Left ventricle myocardium inferior (tissue), 1 donor: ENCODE results near the gene ACTMAP. TPM values are rescaled to one million over a fixed set of nuclear protein-coding genes. Genes with fewer than 3 reads are reported as not detected.
"Not testable (repeated sequence)": the region's sequence is repeated elsewhere in the genome, so short reads cannot be mapped to it uniquely, and the experiment has no call there.

Experiments
- DNase-seq: peaks from one replicate; pipeline ENCODE4 v3.0.0-alpha.2; 2020
- H3K27ac ChIP-seq: fragments of 200-600 bp; replicated peaks from 2 replicates; pipeline ENCODE4 v1.8.0; 2021
- H3K27me3 ChIP-seq: fragments of 200-600 bp; 2 replicates; pipeline ENCODE4 v1.8.0; 2021; ENCODE audit warnings: low read depth
- H3K36me3 ChIP-seq: fragments of 200-600 bp; 2 replicates; pipeline ENCODE4 v1.8.0; 2021
- H3K4me1 ChIP-seq: fragments of 200-600 bp; 2 replicates; pipeline ENCODE4 v1.8.0; 2021
- H3K4me3 ChIP-seq: fragments of 200-600 bp; 2 replicates; pipeline ENCODE4 v1.8.0; 2021; ENCODE audit warnings: mild to moderate bottlenecking, moderate library complexity
- H3K9me3 ChIP-seq: fragments of 200-600 bp; replicated peaks from 2 replicates; pipeline ENCODE4 v1.8.0; 2021
- intact Hi-C: fragments of 100-400 bp; cut with micrococcal nuclease; formaldehyde crosslinking; loops from one replicate; pipeline ENCODE4 v1.11.0; 2022
- total RNA-seq: library from RNA; stranded (reverse); fragmentation: NEBNext Ultra II Directional; extraction: Animal tissue kit (Norgen Biotek cat#: 25700); gene quantifications from one replicate; pipeline ENCODE4 v1.2.1, GENCODE V29; 2021
- TF ChIP-seq, protein P1 (sequence below): fragments of 200-600 bp; IDR thresholded peaks from 2 replicates; pipeline ENCODE4 v1.8.0; 2021; ENCODE audit warnings: antibody characterized with exemption, mild to moderate bottlenecking, borderline replicate concordance
- donor health status: DM: no; HTN: yes; CAD: no; lungs with severe emphysema.

ACTMAP gene
- total RNA-seq, 1 donor from 2014 or later, result 7.4 TPM

DNA sequence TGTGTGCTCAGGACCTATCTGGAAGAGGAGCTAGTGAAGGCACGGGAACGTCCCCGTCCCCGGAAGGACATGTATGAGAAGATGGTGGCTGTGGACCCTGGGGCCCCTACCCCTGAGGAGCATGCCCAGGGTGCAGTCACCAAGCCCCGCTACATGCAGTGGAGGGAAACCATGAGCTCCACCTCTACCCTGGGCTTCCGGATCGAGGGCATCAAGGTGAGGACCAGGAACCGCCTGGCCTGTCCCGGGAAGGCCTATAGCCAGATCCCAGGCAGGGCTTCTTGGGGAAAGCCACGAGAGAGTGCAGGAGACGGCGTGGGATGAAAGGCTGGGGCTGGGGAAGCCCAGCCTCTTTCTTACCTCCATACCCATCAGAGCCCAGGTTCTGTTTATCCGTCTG lies 17.1 kb downstream of the ACTMAP start:
- peaks cover 15% of the 10 kb centered on the region for H3K4me1 ChIP-seq
- intact Hi-C loops, result no loop called here
- TF ChIP-seq, protein P1, sequence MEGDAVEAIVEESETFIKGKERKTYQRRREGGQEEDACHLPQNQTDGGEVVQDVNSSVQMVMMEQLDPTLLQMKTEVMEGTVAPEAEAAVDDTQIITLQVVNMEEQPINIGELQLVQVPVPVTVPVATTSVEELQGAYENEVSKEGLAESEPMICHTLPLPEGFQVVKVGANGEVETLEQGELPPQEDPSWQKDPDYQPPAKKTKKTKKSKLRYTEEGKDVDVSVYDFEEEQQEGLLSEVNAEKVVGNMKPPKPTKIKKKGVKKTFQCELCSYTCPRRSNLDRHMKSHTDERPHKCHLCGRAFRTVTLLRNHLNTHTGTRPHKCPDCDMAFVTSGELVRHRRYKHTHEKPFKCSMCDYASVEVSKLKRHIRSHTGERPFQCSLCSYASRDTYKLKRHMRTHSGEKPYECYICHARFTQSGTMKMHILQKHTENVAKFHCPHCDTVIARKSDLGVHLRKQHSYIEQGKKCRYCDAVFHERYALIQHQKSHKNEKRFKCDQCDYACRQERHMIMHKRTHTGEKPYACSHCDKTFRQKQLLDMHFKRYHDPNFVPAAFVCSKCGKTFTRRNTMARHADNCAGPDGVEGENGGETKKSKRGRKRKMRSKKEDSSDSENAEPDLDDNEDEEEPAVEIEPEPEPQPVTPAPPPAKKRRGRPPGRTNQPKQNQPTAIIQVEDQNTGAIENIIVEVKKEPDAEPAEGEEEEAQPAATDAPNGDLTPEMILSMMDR, result no peak
- no peaks in the 10 kb centered on the region for H3K9me3 ChIP-seq
- H3K27me3 ChIP-seq, result no peaks in the 10 kb centered on the region
- H3K4me3 ChIP-seq, result no peak overlapping the region
- peaks cover 100% of the 10 kb centered on the region for H3K36me3 ChIP-seq
- no peak for DNase-seq
- H3K27ac ChIP-seq, result no peak overlapping the region

DNA sequence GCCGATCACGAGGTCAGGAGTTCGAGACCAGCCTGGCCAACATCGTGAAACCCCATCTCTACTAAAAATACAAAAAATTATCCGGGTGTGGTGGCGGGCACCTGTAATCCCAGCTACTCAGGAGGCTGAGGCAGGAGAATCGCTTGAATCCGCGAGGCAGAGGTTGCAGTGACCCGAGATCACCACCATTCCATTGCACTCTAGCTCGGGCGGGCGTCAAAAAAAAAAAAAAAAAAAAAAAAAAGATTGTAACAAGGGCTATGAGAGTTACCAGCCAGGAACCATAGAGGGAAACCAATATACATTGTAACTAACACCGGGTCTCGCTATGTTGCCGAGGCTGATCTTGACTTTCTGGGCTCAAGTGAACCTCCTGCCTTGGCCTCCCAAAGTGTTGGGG lies 18.0 kb downstream of the ACTMAP start:
- H3K27ac ChIP-seq, H3K9me3 ChIP-seq, intact Hi-C loops, DNase-seq, H3K4me3 ChIP-seq, H3K27me3 ChIP-seq: not testable (repeated sequence)
- Histone ChIP-seq H3K4me1 (peaks cover 13% of the 10 kb centered on the region), H3K36me3 (peaks cover 100% of the 10 kb centered on the region)

DNA sequence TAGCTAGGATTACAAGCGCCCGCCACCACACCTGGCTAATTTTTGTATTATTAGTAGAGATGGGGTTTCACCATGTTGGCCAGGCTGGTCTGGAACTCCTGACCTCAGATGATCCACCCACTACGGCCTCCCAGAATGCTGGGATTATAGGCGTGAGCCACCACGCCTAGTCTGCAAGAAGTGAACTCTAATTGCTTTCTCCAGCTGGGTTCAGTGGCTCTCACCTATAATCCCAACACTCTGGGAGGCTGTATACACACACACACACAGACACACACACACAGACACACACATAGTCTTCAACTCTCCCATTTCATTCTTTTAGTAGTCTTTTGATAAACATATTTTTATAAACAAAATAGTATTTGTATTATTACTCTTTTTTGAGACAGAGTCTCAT lies 20.2 kb downstream of the ACTMAP start:
- intact Hi-C loops, H3K9me3 ChIP-seq, DNase-seq, H3K27me3 ChIP-seq, H3K4me3 ChIP-seq, H3K27ac ChIP-seq, H3K4me1 ChIP-seq: not testable (repeated sequence)
- H3K36me3 ChIP-seq, result peaks cover 100% of the 10 kb centered on the region

DNA sequence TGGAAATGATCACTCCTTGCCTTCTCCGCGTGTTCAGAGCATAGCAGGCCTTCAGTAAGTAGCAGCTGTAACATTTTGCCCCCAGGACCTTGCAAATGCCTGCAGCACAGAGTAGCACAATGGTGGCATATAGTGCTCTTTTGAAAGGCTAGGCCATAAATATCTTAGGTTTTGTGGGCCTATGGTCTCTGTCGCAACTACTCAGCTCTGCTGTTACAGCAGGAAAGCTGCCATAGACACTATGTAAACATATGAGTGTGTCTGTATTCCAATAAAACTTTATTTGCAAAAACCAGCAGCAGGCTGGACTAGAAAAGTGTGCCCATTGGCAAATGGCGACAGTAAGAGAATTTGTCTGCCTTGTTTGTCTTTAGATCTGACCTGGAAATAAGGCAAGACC lies 24.0 kb downstream of the ACTMAP start:
- Histone ChIP-seq H3K36me3 (peaks cover 89% of the 10 kb centered on the region), H3K27ac (no peak overlapping the region), H3K4me1 (peaks cover 19% of the 10 kb centered on the region), H3K4me3 (no peak overlapping the region), H3K27me3 (no peaks in the 10 kb centered on the region), H3K9me3 (peaks cover 5% of the 10 kb centered on the region)
- intact Hi-C loops, result no loop called here
- TF ChIP-seq, protein P1, result no peak
- DNase-seq, result no peak

DNA sequence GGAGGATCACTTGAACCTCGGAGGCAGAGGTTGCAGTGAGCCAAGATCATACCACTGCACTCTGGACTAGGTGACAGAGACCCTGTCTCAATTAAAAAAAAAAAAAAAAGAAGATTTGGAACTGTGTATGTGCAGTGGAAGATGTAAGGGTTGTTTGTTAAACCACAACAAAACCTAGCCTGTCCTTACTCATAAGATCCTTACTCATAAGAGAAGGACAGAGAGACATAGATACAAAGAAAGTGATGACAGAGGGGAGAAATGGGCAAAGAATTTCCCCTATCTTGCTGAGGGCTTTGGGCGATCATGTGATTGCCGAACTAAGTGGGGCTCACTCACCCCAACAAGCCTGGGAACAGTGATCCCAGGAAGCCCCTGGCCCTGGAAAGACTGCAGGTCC lies 25.4 kb downstream of the ACTMAP start:
- Histone ChIP-seq H3K9me3 (peaks cover 5% of the 10 kb centered on the region), H3K4me1 (peaks cover 34% of the 10 kb centered on the region), H3K36me3 (peaks cover 74% of the 10 kb centered on the region), H3K27me3 (no peaks in the 10 kb centered on the region), H3K4me3 (no peak overlapping the region), H3K27ac (no peak overlapping the region)
- intact Hi-C loops, result no loop called here
- no peak for DNase-seq
- TF ChIP-seq, protein P1, result no peak

DNA sequence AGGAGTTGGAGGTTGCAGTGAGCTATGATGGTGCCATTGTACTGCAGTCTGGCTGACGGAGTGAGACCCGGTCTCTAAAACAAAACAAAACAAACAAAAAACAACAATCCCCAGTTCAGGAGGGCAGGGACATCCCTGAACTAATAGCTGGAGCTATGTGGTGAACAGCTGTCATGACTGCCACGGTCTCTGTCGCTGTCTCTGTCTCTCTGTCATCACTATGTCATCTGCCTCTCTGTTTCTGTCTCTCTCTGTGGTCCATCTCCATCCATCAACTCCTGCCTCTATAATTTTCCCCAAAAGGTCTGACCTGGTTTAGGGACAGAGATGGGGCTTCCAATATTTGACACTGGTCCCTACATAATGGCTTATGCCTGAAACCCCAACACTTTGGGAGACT lies 26.0 kb downstream of the ACTMAP start:
- H3K27me3 ChIP-seq, result no peaks in the 10 kb centered on the region
- H3K4me3 ChIP-seq, result no peak overlapping the region
- peaks cover 5% of the 10 kb centered on the region for H3K9me3 ChIP-seq
- H3K27ac ChIP-seq, result no peak overlapping the region
- DNase-seq, result no peak
- TF ChIP-seq, protein P1, result no peak
- H3K36me3 ChIP-seq, result peaks cover 69% of the 10 kb centered on the region
- intact Hi-C loops, result no loop called here
- peaks cover 39% of the 10 kb centered on the region for H3K4me1 ChIP-seq

DNA sequence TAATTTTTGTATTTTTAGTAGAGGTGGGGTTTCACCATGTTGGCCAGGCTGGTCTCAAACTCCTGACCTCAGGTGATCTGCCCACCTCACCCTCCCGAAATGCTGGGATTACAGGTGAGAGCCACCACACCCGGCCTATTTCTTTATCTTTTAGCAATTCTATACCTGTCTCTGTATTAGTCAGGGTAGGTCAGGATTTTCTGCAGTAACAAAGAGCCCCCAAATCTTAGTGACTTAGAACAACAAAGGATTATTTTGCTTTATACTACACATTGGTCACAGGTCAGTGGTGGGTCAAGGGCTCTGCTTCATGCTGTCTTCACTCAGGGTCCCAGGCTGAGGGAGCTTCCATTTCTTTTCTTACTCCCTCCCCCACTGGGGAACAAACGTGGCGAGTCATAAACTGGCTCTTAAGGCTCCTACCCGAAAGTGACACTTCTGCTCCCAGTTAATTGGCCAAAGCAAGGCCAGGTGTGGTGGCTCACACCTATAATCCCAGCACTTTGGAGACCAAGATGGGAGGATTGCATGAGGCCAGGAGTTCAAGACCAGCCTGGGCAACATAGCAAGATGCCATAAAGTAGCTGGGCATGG lies 26.5 kb downstream of the ACTMAP start:
- Histone ChIP-seq H3K4me3 (no peak overlapping the region), H3K27ac (no peak overlapping the region), H3K9me3 (peaks cover 5% of the 10 kb centered on the region), H3K27me3 (no peaks in the 10 kb centered on the region), H3K4me1 (peaks cover 43% of the 10 kb centered on the region), H3K36me3 (peaks cover 64% of the 10 kb centered on the region)
- TF ChIP-seq, protein P1, result no peak
- intact Hi-C loops, result no loop called here
- no peak for DNase-seq
